ENCODE data around the gene G6PC2. TPM values are rescaled to one million over a fixed set of nuclear protein-coding genes. Genes with fewer than 3 reads are reported as not detected.

Gene G6PC2
- total RNA-seq, 1 experiment from 2014 or later, result not detected

DNA sequence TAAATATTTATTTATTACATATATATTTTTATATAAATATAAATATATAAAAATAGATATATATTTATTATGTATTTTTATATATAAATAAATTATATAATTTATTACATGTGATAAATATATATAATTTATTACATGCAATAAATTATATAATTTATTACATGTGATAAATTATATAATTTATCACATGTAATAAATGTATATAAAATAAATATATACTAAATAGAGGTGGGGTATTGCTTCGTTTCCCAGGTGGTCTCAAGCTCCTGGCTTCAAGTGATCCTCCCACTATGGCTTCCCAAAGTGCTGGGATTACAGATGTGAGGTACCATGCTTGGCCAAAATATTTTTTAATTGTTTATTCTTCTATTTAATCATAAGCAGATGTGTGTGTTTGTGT, 3.6 kb upstream of the G6PC2 start:
- BruUV-seq (replicated peaks), result no TSS peak
- DNase-seq (ENCODE audit: low spot score), result no peak
- Histone ChIP-seq H3K4me1 (ENCODE audit: insufficient read depth, low read length, poor library complexity, severe bottlenecking) (no peaks in the 10 kb centered on the region), H3K27ac (ENCODE audit: low read depth, low read length, poor library complexity, severe bottlenecking) (no peak overlapping the region), H3K9me3 (ENCODE audit: low read depth, low read length, poor library complexity, severe bottlenecking) (no peaks in the 10 kb centered on the region), H3K4me3 (ENCODE audit: low read depth, low read length, poor library complexity, severe bottlenecking) (no peak overlapping the region), H3K36me3 (ENCODE audit: insufficient read depth, low read length, poor library complexity, severe bottlenecking) (no peaks in the 10 kb centered on the region), H3K27me3 (replicated peaks; ENCODE audit: insufficient read depth, low read depth, low read length, poor library complexity) (peaks cover 4% of the 10 kb centered on the region)
- ChIA-PET CTCF (no interaction called here), POLR2A (ENCODE audit: low non-redundant PET) (no interaction called here)
- intact Hi-C loops (cut with micrococcal nuclease; ENCODE audit: unreplicated experiment), result no loop called here
- TF ChIP-seq, protein P1, sequence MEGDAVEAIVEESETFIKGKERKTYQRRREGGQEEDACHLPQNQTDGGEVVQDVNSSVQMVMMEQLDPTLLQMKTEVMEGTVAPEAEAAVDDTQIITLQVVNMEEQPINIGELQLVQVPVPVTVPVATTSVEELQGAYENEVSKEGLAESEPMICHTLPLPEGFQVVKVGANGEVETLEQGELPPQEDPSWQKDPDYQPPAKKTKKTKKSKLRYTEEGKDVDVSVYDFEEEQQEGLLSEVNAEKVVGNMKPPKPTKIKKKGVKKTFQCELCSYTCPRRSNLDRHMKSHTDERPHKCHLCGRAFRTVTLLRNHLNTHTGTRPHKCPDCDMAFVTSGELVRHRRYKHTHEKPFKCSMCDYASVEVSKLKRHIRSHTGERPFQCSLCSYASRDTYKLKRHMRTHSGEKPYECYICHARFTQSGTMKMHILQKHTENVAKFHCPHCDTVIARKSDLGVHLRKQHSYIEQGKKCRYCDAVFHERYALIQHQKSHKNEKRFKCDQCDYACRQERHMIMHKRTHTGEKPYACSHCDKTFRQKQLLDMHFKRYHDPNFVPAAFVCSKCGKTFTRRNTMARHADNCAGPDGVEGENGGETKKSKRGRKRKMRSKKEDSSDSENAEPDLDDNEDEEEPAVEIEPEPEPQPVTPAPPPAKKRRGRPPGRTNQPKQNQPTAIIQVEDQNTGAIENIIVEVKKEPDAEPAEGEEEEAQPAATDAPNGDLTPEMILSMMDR (conservative IDR thresholded peaks at IDR 0.05; ENCODE audit: low read depth, low read length), result no peak
- no peak for TF ChIP-seq EZH2 (IDR thresholded peaks at IDR 0.05; ENCODE audit: borderline replicate concordance, low read depth, low read length, poor library complexity, severe bottlenecking)

- Histone ChIP-seq H3K27me3 (replicated peaks; ENCODE audit: insufficient read depth, low read depth, low read length, poor library complexity) (peaks cover 4% of the 10 kb centered on the region), H3K4me1 (ENCODE audit: insufficient read depth, low read length, poor library complexity, severe bottlenecking) (no peaks in the 10 kb centered on the region), H3K36me3 (ENCODE audit: insufficient read depth, low read length, poor library complexity, severe bottlenecking) (no peaks in the 10 kb centered on the region), H3K27ac (ENCODE audit: low read depth, low read length, poor library complexity, severe bottlenecking) (no peak overlapping the region), H3K4me3 (ENCODE audit: low read depth, low read length, poor library complexity, severe bottlenecking) (no peak overlapping the region), H3K9me3 (ENCODE audit: low read depth, low read length, poor library complexity, severe bottlenecking) (no peaks in the 10 kb centered on the region)
- no peak for DNase-seq (ENCODE audit: low spot score)
- ChIA-PET POLR2A (ENCODE audit: low non-redundant PET) (no interaction called here), CTCF (no interaction called here)
- intact Hi-C loops (cut with micrococcal nuclease; ENCODE audit: unreplicated experiment), result no loop called here
- TF ChIP-seq, protein P1 (conservative IDR thresholded peaks at IDR 0.05; ENCODE audit: low read depth, low read length), result no peak
- no peak for TF ChIP-seq EZH2 (IDR thresholded peaks at IDR 0.05; ENCODE audit: borderline replicate concordance, low read depth, low read length, poor library complexity, severe bottlenecking)
- BruUV-seq (replicated peaks), result no TSS peak
Observed at GRCh38 chr2:168903888-168904287, 2.8 kb downstream of the G6PC2 start.

DNA sequence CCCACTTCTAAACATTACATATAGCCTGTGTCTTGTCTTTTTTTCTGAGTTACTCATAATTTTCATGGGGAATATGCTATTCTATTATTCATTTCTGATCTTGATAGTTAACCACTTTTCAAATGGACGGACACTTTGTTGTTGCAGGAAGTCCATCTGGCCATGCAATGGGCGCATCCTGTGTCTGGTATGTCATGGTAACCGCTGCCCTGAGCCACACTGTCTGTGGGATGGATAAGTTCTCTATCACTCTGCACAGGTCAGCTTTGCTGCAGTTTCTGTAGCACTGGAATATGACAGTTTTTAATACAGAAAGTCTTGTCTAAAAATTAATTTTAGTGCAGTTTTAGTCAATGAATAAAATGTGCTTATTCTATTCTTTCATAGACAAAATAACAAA, 3.3 kb downstream of the G6PC2 start:
- no peaks in the 10 kb centered on the region for H3K36me3 ChIP-seq (ENCODE audit: insufficient read depth, low read length, poor library complexity, severe bottlenecking)
- H3K9me3 ChIP-seq (ENCODE audit: low read depth, low read length, poor library complexity, severe bottlenecking), result no peaks in the 10 kb centered on the region
- intact Hi-C loops (cut with micrococcal nuclease; ENCODE audit: unreplicated experiment), result no loop called here
- no peak overlapping the region for H3K27ac ChIP-seq (ENCODE audit: low read depth, low read length, poor library complexity, severe bottlenecking)
- BruUV-seq (replicated peaks), result no TSS peak
- POLR2A ChIA-PET (ENCODE audit: low non-redundant PET), result no interaction called here
- no peak for DNase-seq (ENCODE audit: low spot score)
- H3K4me3 ChIP-seq (ENCODE audit: low read depth, low read length, poor library complexity, severe bottlenecking), result no peak overlapping the region
- TF ChIP-seq, protein P1 (conservative IDR thresholded peaks at IDR 0.05; ENCODE audit: low read depth, low read length), result no peak
- no peak for TF ChIP-seq EZH2 (IDR thresholded peaks at IDR 0.05; ENCODE audit: borderline replicate concordance, low read depth, low read length, poor library complexity, severe bottlenecking)
- CTCF ChIA-PET, result no interaction called here
- H3K4me1 ChIP-seq (ENCODE audit: insufficient read depth, low read length, poor library complexity, severe bottlenecking), result no peaks in the 10 kb centered on the region
- peaks cover 4% of the 10 kb centered on the region for H3K27me3 ChIP-seq (replicated peaks; ENCODE audit: insufficient read depth, low read depth, low read length, poor library complexity)
